Common myeloid progenitor, CD34-positive (primary cell): Measurements from ENCODE around the gene HECTD2.

Experiments used
- CTCF ChIA-PET: fragments of 350-600 bp; sonication (Branson Sonifier 250); formaldehyde crosslinking; loops from one replicate; lab custom pipeline; 2021; ENCODE audit warnings: antibody characterized with exemption; lab: Charles Lee
- POLR2A ChIA-PET: fragments of 350-600 bp; sonication (Branson Sonifier 250); formaldehyde crosslinking; loops from one replicate; lab custom pipeline; 2021; ENCODE audit warnings: antibody characterized with exemption; lab: Charles Lee
- DNase-seq, 3 donors: peaks; one replicate each; pipeline versions ENCODE4 v3.0.0 to v3.0.0-alpha.2; 2013
- H3K27ac ChIP-seq, 2 experiments: 1 replicate in 1 of 2; 2 replicates in 1 of 2; pipeline ENCODE4 v1.7.0; 2013; ENCODE audit warnings: inconsistent platforms in 2 of 2, low read length in 2 of 2, mild to moderate bottlenecking in 2 of 2, low read depth in 1 of 2, moderate library complexity in 1 of 2; ENCODE audit not compliant: severe bottlenecking in 2 of 2, insufficient read depth in 1 of 2, poor library complexity in 1 of 2
- H3K27me3 ChIP-seq, 5 experiments: replicated peaks in 2 of 5; 1 replicate in 3 of 5; 2 replicates in 2 of 5; pipeline versions ENCODE4 v1.6.1 to v1.7.0; 2013; ENCODE audit warnings: low read length in 4 of 5, mild to moderate bottlenecking in 2 of 5, moderate library complexity in 2 of 5, inconsistent platforms in 1 of 5; ENCODE audit not compliant: insufficient read depth in 5 of 5, control insufficient read depth in 4 of 5
- H3K36me3 ChIP-seq, 4 experiments: 1 replicate in 2 of 4; 2 replicates in 2 of 4; pipeline versions ENCODE4 v1.6.1 to v1.7.0; 2013; ENCODE audit warnings: low read length in 3 of 4, control low read depth in 1 of 4, mild to moderate bottlenecking in 1 of 4; ENCODE audit not compliant: control insufficient read depth in 4 of 4, insufficient read depth in 4 of 4
- H3K4me1 ChIP-seq, 4 experiments: 1 replicate in 3 of 4; 2 replicates in 1 of 4; pipeline versions ENCODE4 v1.6.1 to v1.7.1; 2013; ENCODE audit warnings: low read length in 3 of 4, mild to moderate bottlenecking in 3 of 4, control low read depth in 1 of 4, inconsistent platforms in 1 of 4, moderate library complexity in 1 of 4; ENCODE audit not compliant: control insufficient read depth in 4 of 4, insufficient read depth in 4 of 4; ENCODE audit errors: control extremely low read depth in 1 of 4
- H3K4me3 ChIP-seq, 7 experiments: 1 replicate in 4 of 7; 2 replicates in 3 of 7; pipeline versions ENCODE4 v1.5.1 to v1.7.0; 2013; ENCODE audit warnings: mild to moderate bottlenecking in 7 of 7, low read length in 6 of 7, moderate library complexity in 6 of 7, inconsistent platforms in 2 of 7, low read depth in 2 of 7, control low read depth in 1 of 7; ENCODE audit not compliant: insufficient read depth in 4 of 7, control insufficient read depth in 1 of 7; ENCODE audit errors: extremely low read depth in 1 of 7
- H3K9me3 ChIP-seq, 5 experiments: 1 replicate in 4 of 5; 2 replicates in 1 of 5; pipeline versions ENCODE4 v1.6.1 to v1.7.1; 2013; ENCODE audit warnings: low read length in 4 of 5, mild to moderate bottlenecking in 2 of 5, inconsistent platforms in 1 of 5, low read depth in 1 of 5, moderate library complexity in 1 of 5; ENCODE audit not compliant: control insufficient read depth in 4 of 5, insufficient read depth in 2 of 5; ENCODE audit errors: control extremely low read depth in 1 of 5
- WGBS: methylation state at CpG from one replicate; pipeline ENCODE4 v1.1.5; 2013; ENCODE audit not compliant: insufficient coverage; 5-methylcytosine and 5-hydroxymethylcytosine counted together

HECTD2 gene

DNA sequence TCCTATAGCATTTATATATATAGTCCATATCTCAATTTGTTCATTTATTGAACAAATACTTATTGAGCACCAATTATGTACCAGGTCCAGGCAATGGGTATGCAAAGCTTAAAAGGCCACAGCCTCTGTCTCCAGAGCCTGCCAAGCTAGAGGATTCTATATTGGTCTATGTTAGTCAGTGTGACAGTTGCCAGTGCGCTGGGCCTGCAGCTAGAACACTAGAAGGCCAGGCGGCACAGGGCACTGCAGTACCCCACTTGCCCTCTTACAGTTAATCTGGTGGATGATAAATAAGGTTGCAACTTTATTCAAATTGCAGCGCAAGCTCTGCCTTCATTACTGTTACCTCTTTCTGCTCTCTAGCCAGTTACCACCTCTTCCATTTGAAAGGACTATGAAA lies 153.9 kb downstream of the HECTD2 start:
- CTCF ChIA-PET = interaction anchor here (0.6 kb wide), 1 partner anchor 12 kb away, joined by 3 read pairs; no protein-coding TSS in a partner anchor
- Histone ChIP-seq H3K36me3 (no peaks in the 10 kb centered on the region), H3K27ac (no peak overlapping the region), H3K4me1 (no peaks in the 10 kb centered on the region), H3K9me3 (peaks cover 0 to 3% (median 0%) of the 10 kb centered on the region in 5 experiments), H3K4me3 (no peak overlapping the region), H3K27me3 (no peaks in the 10 kb centered on the region)
- DNase-seq = no peak
- WGBS = 100% methylated on average over 1 of the region's 3 CpGs
- POLR2A ChIA-PET = no interaction called here
